HG03039 (cell line): ENCODE results near the gene MIB2.

ENCODE experiments used
- ATAC-seq: cut with Tn5 transposase; IDR thresholded peaks from one replicate; pipeline ENCODE4 v1.9.1; 2021; ENCODE audit warnings: mild to moderate bottlenecking, moderate library complexity; ENCODE audit not compliant: unreplicated experiment

The MIB2 gene

DNA sequence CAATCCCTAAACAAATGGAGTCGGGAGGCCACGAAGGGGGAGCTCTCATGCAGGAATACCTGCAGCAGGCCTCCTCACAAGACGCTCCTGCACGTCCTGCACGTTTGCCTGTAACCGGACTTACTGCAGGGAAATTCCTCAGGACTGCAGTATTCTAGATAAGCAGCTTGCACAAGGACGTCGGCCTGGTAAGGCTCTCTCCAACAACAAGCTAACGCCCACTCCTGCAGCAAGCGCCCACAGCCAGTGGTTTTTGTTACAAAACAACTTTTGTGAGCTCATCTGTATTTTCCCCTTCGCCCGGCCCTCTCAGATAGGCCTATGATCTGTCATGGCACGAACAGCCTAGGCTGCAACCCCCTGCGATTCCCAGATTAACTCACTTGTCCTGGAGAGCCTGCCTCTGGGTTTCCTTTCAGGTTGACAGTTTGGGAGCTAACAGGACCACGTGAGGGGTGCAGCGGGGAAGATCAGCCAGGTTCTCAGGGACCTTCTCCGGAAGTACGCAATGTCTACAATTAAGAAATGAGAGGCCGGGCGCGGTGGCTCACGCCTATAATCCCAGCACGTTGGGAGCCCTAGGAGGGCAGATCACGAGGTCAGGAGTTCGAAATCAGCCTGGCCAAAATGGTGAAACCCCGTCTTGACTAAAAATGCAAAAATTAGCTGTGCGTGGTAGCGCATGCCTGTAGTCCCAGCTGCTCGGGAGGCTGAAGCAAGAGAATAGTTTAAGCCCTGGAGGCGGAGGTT is 921 bp upstream of the MIB2 start:
- no peak for ATAC-seq

DNA sequence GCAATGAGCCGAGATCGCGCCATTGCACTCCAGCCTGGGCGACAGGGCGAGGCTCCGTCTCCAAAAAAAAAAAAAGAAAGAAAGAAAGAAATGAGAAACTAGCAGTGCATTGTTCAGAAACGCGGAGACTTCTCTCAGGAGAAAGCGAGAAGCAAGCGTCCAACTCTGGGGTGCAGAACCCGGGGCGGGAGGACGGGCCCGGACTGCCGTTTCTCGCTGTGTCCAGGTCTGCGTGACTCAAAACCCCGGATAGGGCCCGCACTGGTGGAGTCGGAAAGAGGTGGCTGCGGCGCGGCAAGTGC is 395 bp upstream of the MIB2 start:
- no peak for ATAC-seq

DNA sequence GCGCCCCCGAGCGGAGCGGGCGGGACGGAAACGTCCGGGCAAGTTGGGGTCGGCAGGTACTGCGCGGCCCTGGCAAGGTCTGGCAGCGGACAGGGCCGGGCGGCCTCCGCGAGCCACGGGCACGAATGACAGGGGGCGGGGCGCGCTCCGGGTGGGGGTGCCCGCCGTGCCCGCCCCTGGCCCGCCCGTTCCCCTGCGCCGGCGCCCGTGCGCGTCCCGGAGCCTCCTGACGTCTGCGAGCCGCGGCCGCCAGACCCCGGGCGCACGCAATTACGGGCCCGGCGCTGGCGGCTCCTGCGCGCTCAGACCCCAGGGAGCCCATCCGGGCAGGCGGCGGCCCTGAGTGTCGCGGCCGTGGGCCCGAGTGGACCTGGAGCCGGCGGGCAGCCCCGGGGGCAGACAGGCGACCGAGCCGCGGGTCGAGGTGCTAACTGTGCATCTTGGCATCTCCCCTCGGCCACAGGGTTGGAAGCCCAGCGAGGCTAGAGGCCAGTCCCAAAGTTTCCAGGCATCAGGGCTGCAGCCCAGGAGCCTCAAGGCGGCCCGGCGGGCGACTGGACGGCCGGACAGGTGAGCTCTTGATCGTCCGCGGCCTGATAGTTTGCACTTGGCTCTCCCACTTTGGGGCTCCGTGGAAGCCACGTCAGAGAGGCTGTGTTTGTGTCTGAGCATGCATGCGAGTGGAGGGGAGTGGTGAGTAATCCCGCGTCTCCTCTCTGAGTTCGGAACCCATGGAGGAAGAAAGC is 918 bp downstream of the MIB2 start:
- ATAC-seq: no peak

DNA sequence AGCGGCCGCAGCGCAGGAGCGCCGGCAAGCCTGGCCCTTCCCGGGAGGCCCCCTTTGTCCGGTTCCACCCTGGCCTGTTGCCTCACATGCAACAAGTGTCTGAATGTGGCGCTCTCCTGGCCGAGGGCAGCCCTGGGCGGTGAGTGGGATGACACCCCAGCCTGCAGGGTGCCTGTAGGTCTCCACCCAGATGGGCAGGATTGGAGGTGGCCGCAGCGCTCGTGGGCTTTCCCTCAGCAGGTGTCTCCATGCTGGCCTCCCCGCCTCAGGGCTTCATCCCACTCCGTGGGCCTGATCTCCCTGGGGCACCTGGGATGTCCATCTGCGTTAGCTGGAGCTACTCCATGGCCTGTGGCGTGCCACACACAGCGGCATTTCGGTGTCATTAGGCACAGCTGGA is 1.5 kb downstream of the MIB2 start:
- no peak for ATAC-seq

DNA sequence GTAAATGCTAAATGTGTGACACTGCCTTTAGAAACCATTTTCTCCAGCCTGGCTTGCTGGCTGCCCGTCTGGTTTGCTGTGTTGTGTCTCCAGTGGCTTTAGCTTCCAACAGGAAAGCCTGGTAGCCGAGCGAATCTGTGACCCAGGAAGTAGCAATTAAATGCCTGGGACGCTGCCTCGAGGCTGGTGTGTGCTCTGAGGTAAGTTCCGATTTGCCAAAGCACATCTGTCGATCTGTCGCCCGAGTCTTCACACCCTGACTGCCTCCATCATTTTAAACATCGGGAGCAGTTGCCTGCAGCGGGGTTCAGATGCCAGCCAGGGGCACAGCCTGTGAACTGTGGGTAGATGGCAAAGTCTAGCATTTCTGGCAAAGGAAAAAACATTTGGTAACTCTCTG is 2.2 kb downstream of the MIB2 start:
- no peak for ATAC-seq

GRCh38 chr1:1617925-1618324 is 2.6 kb downstream of the MIB2 start:
- no peak for ATAC-seq

GRCh38 chr1:1618396-1619068 is 3.2 kb downstream of the MIB2 start:
- no peak for ATAC-seq

GRCh38 chr1:1619917-1620361 is 4.6 kb downstream of the MIB2 start:
- no peak for ATAC-seq

GRCh38 chr1:1620433-1621139 is 5.3 kb downstream of the MIB2 start:
- no peak for ATAC-seq

DNA sequence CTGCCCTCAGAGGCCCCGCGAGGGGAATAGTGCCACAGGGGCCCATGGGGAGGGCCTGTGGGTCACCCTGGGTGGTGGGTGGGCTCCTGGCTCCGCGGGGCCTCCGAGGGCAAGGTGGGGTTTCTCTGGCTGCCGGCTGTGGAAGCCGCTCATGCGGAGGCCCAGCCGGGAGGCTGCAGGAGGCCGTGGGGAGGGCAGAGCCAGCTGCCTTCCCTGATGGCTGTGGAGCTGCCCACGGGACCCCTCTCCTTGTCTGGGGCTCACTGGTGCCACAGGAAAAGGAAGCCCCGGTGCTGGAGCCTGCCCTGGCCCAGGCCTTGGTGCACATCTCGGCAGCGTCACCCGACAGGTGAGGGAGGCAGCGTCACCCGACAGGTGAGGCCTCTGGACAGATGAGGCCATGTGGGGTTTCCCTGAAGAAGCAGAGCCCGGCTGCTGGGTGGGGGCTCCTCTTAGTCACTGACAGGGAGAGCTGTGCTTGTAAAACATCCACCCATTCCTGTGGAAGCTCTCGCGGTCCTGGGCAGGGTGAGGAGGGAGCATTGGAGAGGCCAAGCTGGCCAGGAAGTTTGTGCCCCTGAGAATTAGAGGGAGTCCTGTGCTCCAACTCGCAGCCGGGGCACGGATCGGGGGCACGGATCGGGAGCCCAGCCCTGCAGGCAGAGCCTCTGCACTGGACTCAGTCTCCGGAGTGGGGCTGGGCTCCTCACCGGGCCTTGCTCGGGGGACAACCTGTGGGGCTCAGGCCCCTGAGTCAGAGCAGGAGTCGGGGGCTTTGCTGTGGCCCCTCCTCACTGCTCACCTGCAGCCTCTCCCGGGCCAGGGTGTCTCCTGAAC is 6.1 kb downstream of the MIB2 start:
- ATAC-seq: no peak

GRCh38 chr1:1622010-1622787 is 6.9 kb downstream of the MIB2 start:
- no peak for ATAC-seq

GRCh38 chr1:1622788-1623094 is 7.4 kb downstream of the MIB2 start:
- ATAC-seq: no peak

DNA sequence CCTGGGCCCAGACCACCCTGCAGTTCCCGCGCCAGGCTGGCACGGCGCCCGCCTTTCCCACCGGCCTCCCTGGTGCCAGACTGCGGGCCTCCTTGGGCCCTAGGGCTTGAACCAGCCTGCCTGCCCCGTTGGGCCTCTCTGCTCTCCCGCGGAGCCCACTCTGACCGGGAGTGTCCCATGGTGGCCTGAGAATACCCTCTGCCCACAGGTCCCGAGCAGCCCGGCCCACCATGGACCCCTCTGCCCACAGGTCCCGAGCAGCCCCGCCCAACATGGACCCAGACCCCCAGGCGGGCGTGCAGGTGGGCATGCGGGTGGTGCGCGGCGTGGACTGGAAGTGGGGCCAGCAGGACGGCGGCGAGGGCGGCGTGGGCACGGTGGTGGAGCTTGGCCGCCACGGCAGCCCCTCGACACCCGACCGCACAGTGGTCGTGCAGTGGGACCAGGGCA is 7.9 kb downstream of the MIB2 start:
- ATAC-seq: no peak

DNA sequence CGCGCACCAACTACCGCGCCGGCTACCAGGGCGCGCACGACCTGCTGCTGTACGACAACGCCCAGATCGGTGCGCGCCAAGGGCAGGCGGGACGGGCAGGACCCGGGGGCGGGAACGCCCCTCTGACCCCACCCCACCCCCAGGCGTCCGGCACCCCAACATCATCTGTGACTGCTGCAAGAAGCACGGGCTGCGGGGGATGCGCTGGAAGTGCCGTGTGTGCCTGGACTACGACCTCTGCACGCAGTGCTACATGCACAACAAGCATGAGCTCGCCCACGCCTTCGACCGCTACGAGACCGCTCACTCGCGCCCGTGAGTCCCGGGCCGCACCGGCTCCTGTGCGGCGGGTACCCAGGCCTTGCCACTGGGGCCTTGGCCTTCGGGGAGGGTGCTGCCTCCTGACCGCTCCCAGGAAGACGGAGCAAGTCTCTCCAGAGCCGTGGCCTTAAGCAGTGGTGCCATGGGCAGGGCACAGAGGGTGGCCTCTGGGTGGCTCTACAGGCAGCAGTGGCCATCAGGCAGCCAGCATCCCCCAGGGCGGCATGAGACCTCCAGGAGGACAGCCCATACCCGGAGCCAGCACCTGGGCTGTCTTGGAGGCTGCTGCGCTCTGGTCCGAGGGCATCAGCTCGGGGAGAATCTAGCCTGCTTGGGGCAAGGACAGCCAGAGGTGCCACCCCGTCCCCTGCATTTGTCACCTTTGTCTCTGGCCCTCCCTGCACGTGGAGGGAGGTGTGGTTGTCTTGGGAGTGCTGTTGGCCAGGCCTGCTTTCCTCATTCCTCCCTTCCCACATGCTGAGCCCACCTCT is 8.5 kb downstream of the MIB2 start:
- ATAC-seq: no peak

GRCh38 chr1:1624443-1625403 is 9.4 kb downstream of the MIB2 start:
- ATAC-seq: no peak

DNA sequence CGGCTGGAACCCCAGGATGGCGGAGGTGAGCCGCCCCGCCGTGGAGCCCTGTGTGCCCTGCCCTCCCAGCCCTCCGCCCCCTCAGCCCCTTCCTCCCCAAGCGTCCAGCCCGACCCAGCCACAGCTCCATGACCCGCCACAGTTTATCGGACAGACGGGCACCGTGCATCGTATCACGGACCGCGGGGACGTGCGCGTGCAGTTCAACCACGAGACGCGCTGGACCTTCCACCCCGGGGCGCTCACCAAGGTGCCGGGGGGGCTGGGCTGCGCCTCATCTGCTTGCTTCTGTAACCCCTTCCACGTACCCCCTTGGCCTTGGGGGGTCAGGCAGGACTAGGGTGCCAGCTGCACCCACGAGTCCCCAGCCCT is 10.1 kb downstream of the MIB2 start:
- ATAC-seq: no peak

DNA sequence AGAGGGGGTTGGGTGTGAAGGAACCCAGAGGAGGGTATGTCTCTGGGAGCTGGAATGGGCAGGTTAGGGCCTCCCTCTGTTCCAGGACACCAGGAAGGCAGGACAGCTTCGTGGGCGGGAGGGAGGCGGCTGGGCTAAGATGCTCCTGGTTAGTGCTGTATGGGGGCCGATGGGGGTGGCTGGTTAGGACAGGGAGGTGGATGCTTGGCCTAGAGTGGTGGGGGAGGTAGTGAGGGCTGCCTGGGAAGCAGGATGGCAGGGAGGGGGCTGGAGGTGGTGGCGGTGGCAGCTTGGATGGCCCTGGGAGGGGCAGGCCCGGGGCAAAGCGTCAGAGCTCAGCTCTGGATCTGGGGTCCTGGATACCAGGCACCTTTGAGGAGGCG is 10.5 kb downstream of the MIB2 start:
- no peak for ATAC-seq
